Measurements from ENCODE around the gene VPS35.
"Not testable (repeated sequence)": the region's sequence is repeated elsewhere in the genome, so short reads cannot be mapped to it uniquely, and the experiment has no call there.

VPS35 gene

GRCh38 chr16:46650254-46650623, 38.7 kb downstream of the VPS35 start:
- DNase-seq, result no peak

GRCh38 chr16:46649588-46650253, 39.3 kb downstream of the VPS35 start:
- no peak for DNase-seq

- DNase-seq, result no peak
These were observed 40.3 kb downstream of the VPS35 start for GRCh38 chr16:46648656-46649055.

- no peak for DNase-seq
These were observed 49.7 kb downstream of the VPS35 start for GRCh38 chr16:46638947-46639925.

DNA sequence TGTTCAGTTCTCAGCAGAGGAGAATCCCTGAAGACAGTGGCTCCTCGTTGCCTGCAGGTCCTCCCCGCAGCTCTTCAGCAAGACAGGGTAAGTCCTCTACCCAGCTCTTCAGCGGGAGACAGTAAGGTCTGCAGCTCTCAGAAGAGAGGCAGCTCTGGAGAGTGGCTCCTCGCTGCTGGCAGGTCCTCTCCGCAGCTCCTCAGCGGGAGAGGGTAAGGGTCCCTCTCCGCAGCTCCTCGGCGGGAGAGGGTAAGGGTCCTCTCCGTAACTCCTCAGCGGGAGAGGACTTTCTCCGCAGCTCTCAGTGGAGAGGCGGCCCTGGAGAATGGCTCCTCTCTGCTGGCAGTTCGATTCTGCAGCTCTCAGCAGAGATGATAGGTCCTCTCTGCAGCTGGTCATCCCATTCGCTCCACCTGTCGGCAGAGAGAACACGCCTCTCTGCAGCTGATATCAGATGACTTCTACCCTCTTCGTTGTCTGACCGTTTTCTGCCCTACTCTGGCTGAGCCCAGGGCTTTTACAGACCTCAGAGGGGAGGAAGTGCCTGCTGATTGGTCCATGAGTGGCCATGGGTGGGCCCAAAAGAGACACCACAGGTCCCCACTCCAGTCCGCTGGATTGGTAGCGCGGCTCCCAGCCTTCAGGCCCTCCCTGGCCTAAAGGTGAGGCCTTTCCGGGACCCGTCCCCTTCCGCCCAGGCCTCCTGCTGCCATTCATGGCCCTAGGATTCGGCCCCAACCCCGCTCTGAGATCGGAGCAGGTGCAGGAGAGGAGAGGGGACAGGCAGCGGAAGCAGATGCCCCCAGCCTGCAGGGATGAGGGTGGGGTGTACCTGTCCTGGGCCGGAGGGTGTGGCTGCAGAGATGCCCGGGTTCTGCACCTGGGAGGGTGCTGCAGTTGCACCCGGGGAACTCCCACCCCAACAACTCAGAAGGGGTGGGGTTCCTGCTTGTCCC, 55.9 kb downstream of the VPS35 start:
- DNase-seq, result no peak

GRCh38 chr16:46629331-46630219, 59.4 kb downstream of the VPS35 start:
- no peak for DNase-seq

- DNase-seq, result no peak
These were observed 61.2 kb downstream of the VPS35 start for GRCh38 chr16:46627746-46628145.

DNA sequence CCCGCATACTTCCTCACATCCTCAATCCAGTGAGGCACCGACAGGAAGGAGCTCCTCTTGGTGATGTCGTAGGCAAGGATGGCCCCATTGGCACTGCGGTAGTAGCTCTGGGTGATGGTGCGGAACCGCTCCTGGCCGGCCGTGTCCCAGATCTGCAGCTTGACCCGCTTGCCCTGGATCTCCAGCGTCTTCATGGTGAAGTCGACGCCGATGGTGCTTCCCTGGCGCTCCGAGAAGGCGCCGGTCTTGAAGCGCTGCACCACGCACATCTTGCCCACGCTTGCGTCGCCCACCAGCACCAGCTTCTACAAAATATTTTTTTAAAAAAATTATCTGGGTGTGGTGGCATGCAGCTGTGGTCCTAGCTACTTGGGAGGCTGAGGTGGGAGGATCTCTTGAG, 62.3 kb downstream of the VPS35 start:
- not testable (repeated sequence) for DNase-seq

DNA sequence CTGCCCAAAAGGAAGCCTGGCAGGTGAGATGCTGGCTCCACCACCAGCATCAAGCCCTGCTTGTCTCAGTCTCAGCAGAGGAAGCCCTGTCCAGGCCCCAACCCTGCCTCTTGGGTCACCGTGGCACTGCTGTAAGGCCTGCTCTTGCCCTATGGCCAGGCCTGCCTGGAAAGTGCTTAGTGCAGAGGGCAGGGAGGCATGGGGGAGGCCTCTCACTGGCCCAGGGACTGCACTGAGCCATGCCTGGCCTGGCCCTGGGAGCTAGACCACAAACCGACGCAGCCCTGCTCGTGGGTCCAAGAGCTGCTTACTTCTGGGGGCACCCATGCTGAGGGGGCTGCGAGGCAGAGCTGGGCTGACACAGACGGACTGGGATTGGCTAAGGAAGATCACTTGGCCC, 64.1 kb downstream of the VPS35 start:
- DNase-seq, result not testable (repeated sequence)

DNA sequence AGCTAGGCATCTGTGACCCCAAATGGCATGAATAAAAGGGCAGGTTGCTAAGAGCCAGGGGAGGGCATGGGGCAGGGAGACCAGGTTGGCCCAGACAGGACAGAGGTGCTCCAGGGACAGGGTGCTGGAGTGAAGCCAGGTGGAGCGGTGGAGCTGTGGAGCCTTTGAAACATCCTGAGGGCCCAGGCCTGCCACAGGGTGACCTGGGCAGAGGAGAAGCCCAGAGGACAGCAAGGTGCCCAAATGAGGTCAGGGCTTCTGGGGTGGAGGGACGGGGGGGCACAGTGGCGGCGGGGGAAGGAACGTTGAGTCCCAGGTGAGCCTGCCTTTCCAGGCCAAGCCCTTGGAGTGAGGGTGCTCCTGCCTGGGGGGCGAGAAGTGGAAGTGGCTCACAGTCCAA, 65.3 kb downstream of the VPS35 start:
- not testable (repeated sequence) for DNase-seq

GRCh38 chr16:46623246-46623645, 65.7 kb downstream of the VPS35 start:
- DNase-seq, result not testable (repeated sequence)

DNA sequence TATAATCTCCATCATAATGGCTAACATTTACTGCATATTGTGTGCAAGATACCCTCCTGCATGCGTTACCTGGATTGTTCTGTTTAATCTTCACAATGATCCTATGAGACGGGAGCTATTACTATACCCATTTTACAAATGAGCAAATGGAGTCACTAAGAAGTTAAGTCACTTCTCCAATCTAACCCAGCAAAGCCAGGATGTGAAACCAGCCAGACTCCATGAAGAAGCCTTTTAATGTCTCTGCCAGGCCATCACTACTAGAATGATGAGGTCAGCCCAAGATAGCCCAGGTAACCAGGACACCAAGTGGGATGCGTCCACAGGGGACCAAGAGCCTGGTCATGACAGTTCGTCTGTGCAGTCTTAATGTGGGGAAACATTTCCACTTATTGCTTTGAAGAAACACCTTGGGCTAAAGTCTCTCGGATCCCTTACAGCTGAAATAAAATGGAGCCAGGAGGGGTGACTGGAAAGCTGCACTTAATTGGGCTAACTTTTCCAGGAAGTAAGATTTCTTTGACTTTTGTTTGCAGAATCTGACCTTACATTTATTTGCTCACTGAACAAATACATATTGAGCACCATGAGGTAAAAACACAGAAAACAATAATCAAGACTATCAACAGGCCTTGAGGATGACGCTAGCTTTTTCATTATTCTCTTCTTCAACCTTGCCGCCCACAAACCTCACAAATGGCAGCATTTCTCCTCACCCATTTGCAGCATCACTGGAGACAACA, 66.9 kb downstream of the VPS35 start:
- no peak for DNase-seq

GRCh38 chr16:46621006-46621933, 67.7 kb downstream of the VPS35 start, which contains the start of gene SHCBP1:
TSS of gene SHCBP1 (minus strand) at chr16:46621379. CDS start at chr16:46621359, 20 bp downstream.
- peak; percentile 45 to 58 for DNase-seq

DNA sequence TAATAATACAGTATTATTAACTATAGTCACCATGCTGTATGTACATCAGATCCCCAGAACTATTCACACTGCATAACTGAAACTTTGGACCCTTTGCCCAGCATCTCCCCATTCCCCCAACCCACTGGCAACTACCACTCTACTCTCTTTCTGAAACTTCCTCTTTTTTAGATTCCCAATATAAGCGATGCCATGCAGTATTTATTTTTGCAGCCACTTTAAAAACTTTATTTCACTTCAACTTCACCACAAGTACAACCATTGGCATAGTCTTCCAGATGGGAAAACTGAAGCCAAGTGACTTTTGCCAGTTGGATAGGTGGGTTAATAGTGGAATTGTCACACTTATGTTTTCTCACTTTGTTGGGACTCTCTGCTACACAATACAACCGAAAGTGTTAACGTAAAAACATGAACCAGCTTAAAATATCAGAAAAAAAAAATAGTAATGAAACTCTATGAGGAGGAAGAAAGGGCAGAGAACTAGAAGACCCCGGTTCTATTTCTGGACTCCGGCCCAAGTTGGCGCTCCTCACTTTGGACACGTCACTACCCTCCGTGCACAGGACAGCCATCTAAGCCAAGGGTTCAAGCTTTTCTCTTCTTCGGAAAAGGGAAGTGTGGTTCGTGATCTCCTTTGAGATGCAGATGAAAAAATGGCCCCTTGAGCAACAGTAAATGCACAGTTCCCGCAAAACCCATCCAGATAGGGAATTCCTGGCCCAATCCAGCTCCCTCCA, 68.5 kb downstream of the VPS35 start:
- DNase-seq, result no peak

GRCh38 chr16:46618516-46618915, 70.5 kb downstream of the VPS35 start:
- no peak for DNase-seq

GRCh38 chr16:46614006-46614405, 75.0 kb downstream of the VPS35 start:
- no peak for DNase-seq

- no peak for DNase-seq
These were observed 75.6 kb downstream of the VPS35 start for GRCh38 chr16:46613352-46613751.

DNA sequence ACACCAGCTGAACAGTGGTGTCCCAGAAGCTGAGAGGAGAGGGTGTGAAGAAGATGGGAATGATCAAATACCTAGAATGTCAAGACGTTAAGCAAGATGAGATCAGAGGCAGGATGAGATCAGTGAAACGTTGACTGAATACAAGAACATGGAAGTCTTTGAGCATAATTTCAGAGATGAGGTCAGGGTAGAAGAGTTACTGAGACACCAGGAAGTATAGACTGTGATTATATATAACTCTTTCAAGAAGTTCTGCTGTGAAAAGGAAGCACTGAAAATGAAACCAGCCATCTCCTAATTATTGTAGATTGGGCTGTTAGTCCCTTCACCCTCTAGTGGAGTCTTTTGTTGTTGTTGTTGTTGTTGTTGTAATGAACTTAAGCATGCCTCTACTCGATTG, 76.9 kb downstream of the VPS35 start:
- no peak for DNase-seq

DNA sequence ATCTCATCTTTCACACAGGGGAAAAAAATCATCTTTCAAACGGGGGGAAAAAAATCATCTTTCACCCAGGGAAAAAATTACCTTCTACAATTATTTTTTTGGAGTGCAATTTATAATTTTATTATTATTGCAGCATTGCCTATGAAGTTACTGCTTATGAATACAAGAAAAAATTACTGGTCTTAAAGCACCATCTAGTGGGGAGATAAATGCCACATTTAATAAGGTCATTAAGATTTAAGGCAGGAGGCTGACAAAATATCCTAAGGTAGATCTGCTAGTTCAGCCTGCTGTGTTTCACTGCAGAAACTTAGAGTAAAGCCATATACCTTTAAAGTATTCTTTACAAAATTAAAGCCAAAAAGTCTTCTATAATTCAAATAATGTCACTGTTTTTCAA, 81.4 kb downstream of the VPS35 start:
- no peak for DNase-seq

All from stimulated activated CD4-positive, alpha-beta T cell treated with anti-CD3 and anti-CD28 coated beads, Interleukin-4, amount 100 ng/mL, for 4 hours (primary cell).